Mesodermal cell (in vitro differentiated cells): ENCODE results near the gene KIF26A.

Experiments
- H3K27ac ChIP-seq: 2 replicates; pipeline ENCODE4 v1.7.0; 2013; ENCODE audit warnings: mild to moderate bottlenecking, low read depth, low read length, moderate library complexity; ENCODE audit not compliant: severe bottlenecking
- H3K36me3 ChIP-seq: 2 replicates; pipeline ENCODE4 v1.7.1; 2013; ENCODE audit warnings: mild to moderate bottlenecking, low read length, moderate library complexity; ENCODE audit not compliant: control insufficient read depth, insufficient read depth
- H3K4me1 ChIP-seq: one replicate; pipeline ENCODE4 v1.7.1; 2013; ENCODE audit warnings: mild to moderate bottlenecking, low read length; ENCODE audit not compliant: insufficient read depth, control insufficient read depth, poor library complexity, severe bottlenecking
- H3K4me3 ChIP-seq: 2 replicates; pipeline ENCODE4 v1.7.0; 2013; ENCODE audit warnings: low read length, control low read depth, mild to moderate bottlenecking; ENCODE audit not compliant: insufficient read depth, poor library complexity, severe bottlenecking; ENCODE audit errors: extremely low read depth
- H3K9me3 ChIP-seq: 2 replicates; pipeline ENCODE4 v1.7.1; 2013; ENCODE audit warnings: mild to moderate bottlenecking, low read length, moderate library complexity; ENCODE audit not compliant: control insufficient read depth
- WGBS, 2 experiments: methylation state at CpG; one replicate each; pipeline ENCODE4 v1.1.5; 2013; ENCODE audit warnings: missing lambda C conversion rate in 2 of 2; ENCODE audit not compliant: insufficient coverage in 2 of 2; 5-methylcytosine and 5-hydroxymethylcytosine counted together

KIF26A gene

GRCh38 chr14:104123879-104124278 lies 14.5 kb upstream of the KIF26A start:
- no CpG with 5 or more reads among the region's 1 CpG for WGBS, 2 experiments
- H3K36me3 ChIP-seq, result no peaks in the 10 kb centered on the region
- no peak overlapping the region for H3K27ac ChIP-seq
- H3K4me1 ChIP-seq, result no peaks in the 10 kb centered on the region
- peaks cover 2% of the 10 kb centered on the region for H3K9me3 ChIP-seq
- no peak overlapping the region for H3K4me3 ChIP-seq

- peaks cover 11% of the 10 kb centered on the region for H3K9me3 ChIP-seq
- no peaks in the 10 kb centered on the region for H3K4me1 ChIP-seq
- no peak overlapping the region for H3K4me3 ChIP-seq
- H3K27ac ChIP-seq, result no peak overlapping the region
- 80 to 88% methylated on average over 1 to 2 of the region's 4 CpGs for WGBS, 2 experiments
- no peaks in the 10 kb centered on the region for H3K36me3 ChIP-seq
These were observed 13.4 kb upstream of the KIF26A start for GRCh38 chr14:104125011-104125410.

- H3K36me3 ChIP-seq, result no peaks in the 10 kb centered on the region
- H3K9me3 ChIP-seq, result peaks cover 11% of the 10 kb centered on the region
- WGBS, 2 experiments, result no CpG with 5 or more reads among the region's 2 CpGs
- H3K4me1 ChIP-seq, result no peaks in the 10 kb centered on the region
- no peak overlapping the region for H3K4me3 ChIP-seq
- no peak overlapping the region for H3K27ac ChIP-seq
These were observed 11.6 kb upstream of the KIF26A start for GRCh38 chr14:104126753-104127152.

- WGBS, 2 experiments, result 100% methylated on average over 1 of the region's 1 CpG; no CpG with 5 or more reads in 1 of the 2 experiments
- no peak overlapping the region for H3K27ac ChIP-seq
These were observed 9.4 kb upstream of the KIF26A start for GRCh38 chr14:104128981-104129380.

GRCh38 chr14:104129556-104129955 lies 8.8 kb upstream of the KIF26A start:
- Histone ChIP-seq H3K4me3 (no peak overlapping the region), H3K36me3 (no peaks in the 10 kb centered on the region), H3K4me1 (no peaks in the 10 kb centered on the region), H3K9me3 (peaks cover 11% of the 10 kb centered on the region), H3K27ac (no peak overlapping the region)
- 86% methylated on average over 1 of the region's 1 CpG; no CpG with 5 or more reads in 1 of the 2 experiments for WGBS, 2 experiments

More at GRCh38 chr14:104128981-104129380, 9.4 kb upstream of the KIF26A start:
- H3K4me3 ChIP-seq, result no peak overlapping the region
- no peaks in the 10 kb centered on the region for H3K36me3 ChIP-seq
- no peaks in the 10 kb centered on the region for H3K4me1 ChIP-seq
- peaks cover 11% of the 10 kb centered on the region for H3K9me3 ChIP-seq

GRCh38 chr14:104130974-104131651 lies 7.3 kb upstream of the KIF26A start:
- Histone ChIP-seq H3K4me3 (no peak overlapping the region), H3K9me3 (peaks cover 11% of the 10 kb centered on the region), H3K27ac (no peak overlapping the region), H3K4me1 (no peaks in the 10 kb centered on the region), H3K36me3 (no peaks in the 10 kb centered on the region)
- 29 to 38% methylated on average over 9 to 10 of the region's 11 CpGs for WGBS, 2 experiments

- Histone ChIP-seq H3K27ac (no peak overlapping the region), H3K4me1 (no peaks in the 10 kb centered on the region), H3K4me3 (no peak overlapping the region), H3K36me3 (no peaks in the 10 kb centered on the region), H3K9me3 (peaks cover 9% of the 10 kb centered on the region)
- 60 to 65% methylated on average over 18 to 22 of the region's 23 CpGs for WGBS, 2 experiments
These were observed 6.2 kb upstream of the KIF26A start for GRCh38 chr14:104131968-104132732.

GRCh38 chr14:104132981-104133380 lies 5.4 kb upstream of the KIF26A start:
- Histone ChIP-seq H3K9me3 (peaks cover 9% of the 10 kb centered on the region), H3K36me3 (no peaks in the 10 kb centered on the region), H3K27ac (no peak overlapping the region), H3K4me1 (no peaks in the 10 kb centered on the region), H3K4me3 (no peak overlapping the region)
- WGBS, 2 experiments, result 37 to 47% methylated on average over 5 to 7 of the region's 7 CpGs

GRCh38 chr14:104133496-104133895 lies 4.9 kb upstream of the KIF26A start:
- Histone ChIP-seq H3K36me3 (no peaks in the 10 kb centered on the region), H3K4me1 (no peaks in the 10 kb centered on the region), H3K4me3 (no peak overlapping the region), H3K27ac (no peak overlapping the region), H3K9me3 (peaks cover 9% of the 10 kb centered on the region)
- 78 to 80% methylated on average over 3 to 6 of the region's 9 CpGs for WGBS, 2 experiments

- Histone ChIP-seq H3K27ac (no peak overlapping the region), H3K9me3 (peaks cover 6% of the 10 kb centered on the region), H3K4me1 (peaks cover 3% of the 10 kb centered on the region), H3K4me3 (no peak overlapping the region), H3K36me3 (no peaks in the 10 kb centered on the region)
- WGBS, 2 experiments, result 89 to 91% methylated on average over 14 to 22 of the region's 31 CpGs
These were observed 4.1 kb upstream of the KIF26A start for GRCh38 chr14:104134061-104134965.
